Mononuclear cell (primary cell): ENCODE measurements around the gene DSC1. TPM values are rescaled to one million over a fixed set of nuclear protein-coding genes. Genes with fewer than 3 reads are reported as not detected.
"Not testable (repeated sequence)": the region's sequence is repeated elsewhere in the genome, so short reads cannot be mapped to it uniquely, and the experiment has no call there.

Experiments used
- H3K27me3 ChIP-seq: 2 replicates; pipeline ENCODE4 v1.6.0; 2011; ENCODE audit warnings: low read length, control low read depth; ENCODE audit not compliant: insufficient read depth
- H3K4me1 ChIP-seq: 2 replicates; pipeline ENCODE4 v1.5.1; 2011; ENCODE audit warnings: mild to moderate bottlenecking, low read length, control low read depth; ENCODE audit not compliant: insufficient read depth
- H3K4me3 ChIP-seq: 2 replicates; pipeline ENCODE4 v1.5.1; 2011; ENCODE audit warnings: mild to moderate bottlenecking, low read length, moderate library complexity
- H3K9me3 ChIP-seq: 2 replicates; pipeline ENCODE4 v1.5.1; 2011; ENCODE audit warnings: low read depth, mild to moderate bottlenecking, control low read depth, low read length
- total RNA-seq: library from RNA; depleted of rRNA; stranded (reverse); fragments of >200 nt; gene quantifications from one replicate; pipeline ENCODE4 v1.2.3, GENCODE V29; 2012

The DSC1 gene
- total RNA-seq, 1 donor: 4.5 TPM

- Histone ChIP-seq H3K9me3 (no peaks in the 10 kb centered on the region), H3K4me3 (no peak overlapping the region), H3K4me1 (no peaks in the 10 kb centered on the region), H3K27me3 (no peaks in the 10 kb centered on the region)
Observed at GRCh38 chr18:31190919-31191318, 28.3 kb upstream of the DSC1 start.

- H3K9me3 ChIP-seq: no peaks in the 10 kb centered on the region
Observed at GRCh38 chr18:31189757-31190156, 27.1 kb upstream of the DSC1 start.

GRCh38 chr18:31185186-31185950 lies 22.7 kb upstream of the DSC1 start:
- H3K27me3 ChIP-seq: no peaks in the 10 kb centered on the region
- no peaks in the 10 kb centered on the region for H3K4me1 ChIP-seq
- no peaks in the 10 kb centered on the region for H3K9me3 ChIP-seq
- no peak overlapping the region for H3K4me3 ChIP-seq

More at GRCh38 chr18:31189757-31190156, 27.1 kb upstream of the DSC1 start:
- H3K4me3 ChIP-seq: no peak overlapping the region
- no peaks in the 10 kb centered on the region for H3K4me1 ChIP-seq
- no peaks in the 10 kb centered on the region for H3K27me3 ChIP-seq

- Histone ChIP-seq H3K9me3 (no peaks in the 10 kb centered on the region), H3K4me3 (no peak overlapping the region), H3K27me3 (no peaks in the 10 kb centered on the region), H3K4me1 (no peaks in the 10 kb centered on the region)
Observed at GRCh38 chr18:31183302-31183701, 20.6 kb upstream of the DSC1 start.

- not testable (repeated sequence) for H3K9me3 ChIP-seq, H3K4me1 ChIP-seq, H3K4me3 ChIP-seq, H3K27me3 ChIP-seq
Observed at GRCh38 chr18:31177369-31177768, 14.7 kb upstream of the DSC1 start.

- H3K4me1 ChIP-seq: no peaks in the 10 kb centered on the region
- no peaks in the 10 kb centered on the region for H3K9me3 ChIP-seq
- H3K4me3 ChIP-seq: no peak overlapping the region
- H3K27me3 ChIP-seq: no peaks in the 10 kb centered on the region
Observed at GRCh38 chr18:31176531-31176930, 13.9 kb upstream of the DSC1 start.

- Histone ChIP-seq H3K4me1 (no peaks in the 10 kb centered on the region), H3K27me3 (no peaks in the 10 kb centered on the region), H3K9me3 (no peaks in the 10 kb centered on the region), H3K4me3 (no peak overlapping the region)
Observed at GRCh38 chr18:31171144-31171839, 8.6 kb upstream of the DSC1 start.

- Histone ChIP-seq H3K9me3 (no peaks in the 10 kb centered on the region), H3K4me1 (no peaks in the 10 kb centered on the region), H3K27me3 (no peaks in the 10 kb centered on the region), H3K4me3 (no peak overlapping the region)
Observed at GRCh38 chr18:31170335-31170734, 7.7 kb upstream of the DSC1 start.

- Histone ChIP-seq H3K9me3 (no peaks in the 10 kb centered on the region), H3K4me3 (no peak overlapping the region), H3K27me3 (no peaks in the 10 kb centered on the region)
Observed at GRCh38 chr18:31162419-31162793, 250 bp downstream of the DSC1 start.

GRCh38 chr18:31161757-31162418 lies 768 bp downstream of the DSC1 start:
- no peak overlapping the region for H3K4me3 ChIP-seq
- no peaks in the 10 kb centered on the region for H3K4me1 ChIP-seq
- H3K9me3 ChIP-seq: no peaks in the 10 kb centered on the region

More at GRCh38 chr18:31162419-31162793, 250 bp downstream of the DSC1 start:
- no peaks in the 10 kb centered on the region for H3K4me1 ChIP-seq

GRCh38 chr18:31156821-31157763 lies 5.6 kb downstream of the DSC1 start:
- Histone ChIP-seq H3K27me3 (no peaks in the 10 kb centered on the region), H3K4me3 (no peak overlapping the region), H3K4me1 (no peaks in the 10 kb centered on the region), H3K9me3 (no peaks in the 10 kb centered on the region)

More at GRCh38 chr18:31161757-31162418, 768 bp downstream of the DSC1 start:
- no peaks in the 10 kb centered on the region for H3K27me3 ChIP-seq

- no peak overlapping the region for H3K4me3 ChIP-seq
- H3K9me3 ChIP-seq: no peaks in the 10 kb centered on the region
- H3K27me3 ChIP-seq: no peaks in the 10 kb centered on the region
- H3K4me1 ChIP-seq: no peaks in the 10 kb centered on the region
Observed at GRCh38 chr18:31155498-31155897, 7.2 kb downstream of the DSC1 start.

- Histone ChIP-seq H3K9me3 (no peaks in the 10 kb centered on the region), H3K27me3 (no peaks in the 10 kb centered on the region), H3K4me1 (no peaks in the 10 kb centered on the region), H3K4me3 (no peak overlapping the region)
Observed at GRCh38 chr18:31154181-31154580, 8.5 kb downstream of the DSC1 start.

- Histone ChIP-seq H3K9me3 (no peaks in the 10 kb centered on the region), H3K27me3 (no peaks in the 10 kb centered on the region), H3K4me3 (no peak overlapping the region), H3K4me1 (no peaks in the 10 kb centered on the region)
Observed at GRCh38 chr18:31149351-31149750, 13.3 kb downstream of the DSC1 start.
